ENCODE results near the gene BOD1.

DNA sequence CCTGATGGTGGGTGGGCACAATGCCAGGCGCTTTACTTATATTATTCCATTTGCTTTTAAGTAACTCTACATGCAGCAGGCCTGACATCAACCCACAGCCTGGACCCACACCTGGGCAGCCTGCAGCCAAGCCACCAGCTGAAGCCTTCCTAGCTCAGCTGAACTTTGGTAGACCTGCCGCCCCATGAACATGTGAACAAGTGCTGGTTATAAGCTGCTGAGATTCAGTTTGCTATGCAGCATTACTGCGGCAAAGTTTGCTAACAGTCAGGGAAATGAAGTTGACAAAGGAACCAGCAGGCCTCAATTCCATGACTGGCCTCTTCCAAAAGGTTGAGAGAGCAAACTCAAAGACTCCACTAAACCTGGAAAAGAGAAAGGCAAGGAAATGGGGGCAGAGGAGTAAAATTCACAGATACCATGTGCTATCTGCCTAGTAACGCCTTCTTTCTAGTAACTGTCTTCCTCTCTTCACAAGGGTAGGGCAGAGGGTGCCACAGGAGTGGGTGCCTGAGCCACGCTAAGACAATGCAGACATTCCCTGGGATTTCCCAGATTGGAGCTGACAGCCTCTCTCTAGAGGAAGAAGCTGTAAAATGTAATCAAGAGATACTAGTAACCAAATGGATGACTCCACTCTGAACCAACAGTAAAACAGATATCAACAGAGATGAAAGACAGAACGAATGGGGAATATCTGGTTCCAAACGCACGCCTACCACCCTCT is 2.9 kb downstream of the BOD1 start:
- TF ChIP-seq, protein P1, sequence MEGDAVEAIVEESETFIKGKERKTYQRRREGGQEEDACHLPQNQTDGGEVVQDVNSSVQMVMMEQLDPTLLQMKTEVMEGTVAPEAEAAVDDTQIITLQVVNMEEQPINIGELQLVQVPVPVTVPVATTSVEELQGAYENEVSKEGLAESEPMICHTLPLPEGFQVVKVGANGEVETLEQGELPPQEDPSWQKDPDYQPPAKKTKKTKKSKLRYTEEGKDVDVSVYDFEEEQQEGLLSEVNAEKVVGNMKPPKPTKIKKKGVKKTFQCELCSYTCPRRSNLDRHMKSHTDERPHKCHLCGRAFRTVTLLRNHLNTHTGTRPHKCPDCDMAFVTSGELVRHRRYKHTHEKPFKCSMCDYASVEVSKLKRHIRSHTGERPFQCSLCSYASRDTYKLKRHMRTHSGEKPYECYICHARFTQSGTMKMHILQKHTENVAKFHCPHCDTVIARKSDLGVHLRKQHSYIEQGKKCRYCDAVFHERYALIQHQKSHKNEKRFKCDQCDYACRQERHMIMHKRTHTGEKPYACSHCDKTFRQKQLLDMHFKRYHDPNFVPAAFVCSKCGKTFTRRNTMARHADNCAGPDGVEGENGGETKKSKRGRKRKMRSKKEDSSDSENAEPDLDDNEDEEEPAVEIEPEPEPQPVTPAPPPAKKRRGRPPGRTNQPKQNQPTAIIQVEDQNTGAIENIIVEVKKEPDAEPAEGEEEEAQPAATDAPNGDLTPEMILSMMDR (IDR thresholded peaks at IDR 0.05), result no peak
- TF ChIP-seq POLR2A (IDR thresholded peaks at IDR 0.05), result no peak
- TF ChIP-seq POLR2AphosphoS5 (IDR thresholded peaks at IDR 0.05), result no peak
